ENCODE measurements around the gene PPP1R3A.

Gene PPP1R3A

DNA sequence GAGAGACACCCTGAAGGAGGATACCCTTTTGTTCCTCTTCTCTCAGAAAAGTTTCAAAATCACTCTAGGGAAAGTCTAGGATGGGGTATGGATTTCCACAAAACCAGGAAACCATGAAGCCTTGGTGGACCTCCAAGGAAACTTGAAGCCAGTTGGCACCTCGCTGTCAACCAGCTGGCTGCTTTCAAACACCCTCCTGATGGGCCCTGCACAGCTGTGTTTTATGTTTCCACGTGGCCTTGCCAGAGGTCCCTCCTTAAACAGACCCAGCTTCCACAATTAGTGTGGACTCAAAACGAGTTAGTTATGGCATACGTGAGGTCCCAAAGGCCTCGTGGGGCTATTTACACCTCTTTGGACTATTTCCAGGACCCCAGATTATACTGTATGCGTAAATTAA, 5.9 kb downstream of the PPP1R3A start:
- no peak for DNase-seq
- Histone ChIP-seq H3K36me3 (ENCODE audit: control insufficient read depth in 4 of 4, insufficient read depth in 4 of 4, low read length in 3 of 4) (no peaks in the 10 kb centered on the region), H3K4me3 (ENCODE audit: control insufficient read depth in 1 of 7, extremely low read depth in 1 of 7, insufficient read depth in 4 of 7, low read depth in 2 of 7, low read length in 6 of 7) (no peak overlapping the region), H3K4me1 (ENCODE audit: control extremely low read depth in 1 of 4, control insufficient read depth in 4 of 4, insufficient read depth in 4 of 4, low read length in 3 of 4) (no peaks in the 10 kb centered on the region), H3K9me3 (ENCODE audit: control extremely low read depth in 1 of 5, control insufficient read depth in 4 of 5, insufficient read depth in 2 of 5, low read depth in 1 of 5, low read length in 4 of 5) (no peaks in the 10 kb centered on the region), H3K27ac (ENCODE audit: insufficient read depth in 1 of 2, low read depth in 1 of 2, low read length in 2 of 2, poor library complexity in 1 of 2, severe bottlenecking in 2 of 2) (no peak overlapping the region), H3K27me3 (replicated peaks in 2 of 5; ENCODE audit: control insufficient read depth in 4 of 5, insufficient read depth in 5 of 5, low read length in 4 of 5) (peaks cover 0 to 2% (median 0%) of the 10 kb centered on the region in 5 experiments)
- POLR2A ChIA-PET: no interaction called here
- WGBS (ENCODE audit: insufficient coverage): 82% methylated on average over 6 of the region's 6 CpGs
- CTCF ChIA-PET: no interaction called here

- CTCF ChIA-PET: interaction anchor here (0.7 to 1.5 kb wide), 2 partner anchors 16 to 872 kb away, joined by 4 read pairs; no protein-coding TSS in a partner anchor
- no peaks in the 10 kb centered on the region for H3K4me1 ChIP-seq (ENCODE audit: control extremely low read depth in 1 of 4, control insufficient read depth in 4 of 4, insufficient read depth in 4 of 4, low read length in 3 of 4)
Observed at GRCh38 chr7:113907617-113908016, 11.2 kb downstream of the PPP1R3A start.

DNA sequence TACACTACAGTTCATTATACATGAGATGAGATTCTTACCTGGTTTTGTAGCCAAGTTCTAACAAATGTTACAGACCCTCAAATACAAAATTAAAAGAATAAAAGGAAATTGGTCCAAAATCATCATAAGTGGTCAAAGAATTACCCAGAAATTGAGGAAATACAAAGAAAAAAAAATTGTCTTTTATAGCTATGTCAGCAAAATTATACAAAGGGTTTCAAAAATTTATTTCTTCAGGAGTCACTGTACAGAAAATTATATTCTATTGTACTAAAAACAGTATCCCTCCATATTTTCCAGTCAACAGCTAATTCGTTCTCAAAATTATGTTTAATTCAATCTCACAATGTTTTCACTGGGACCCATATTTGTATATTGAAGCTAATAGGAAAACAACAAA, 14.3 kb downstream of the PPP1R3A start:
- Histone ChIP-seq H3K36me3 (ENCODE audit: control insufficient read depth in 4 of 4, insufficient read depth in 4 of 4, low read length in 3 of 4) (no peaks in the 10 kb centered on the region), H3K27me3 (replicated peaks in 2 of 5; ENCODE audit: control insufficient read depth in 4 of 5, insufficient read depth in 5 of 5, low read length in 4 of 5) (no peaks in the 10 kb centered on the region), H3K4me1 (ENCODE audit: control extremely low read depth in 1 of 4, control insufficient read depth in 4 of 4, insufficient read depth in 4 of 4, low read length in 3 of 4) (no peaks in the 10 kb centered on the region), H3K9me3 (ENCODE audit: control extremely low read depth in 1 of 5, control insufficient read depth in 4 of 5, insufficient read depth in 2 of 5, low read depth in 1 of 5, low read length in 4 of 5) (no peaks in the 10 kb centered on the region), H3K4me3 (ENCODE audit: control insufficient read depth in 1 of 7, extremely low read depth in 1 of 7, insufficient read depth in 4 of 7, low read depth in 2 of 7, low read length in 6 of 7) (no peak overlapping the region), H3K27ac (ENCODE audit: insufficient read depth in 1 of 2, low read depth in 1 of 2, low read length in 2 of 2, poor library complexity in 1 of 2, severe bottlenecking in 2 of 2) (no peak overlapping the region)
- CTCF ChIA-PET: no interaction called here
- no CpG with 5 or more reads among the region's 1 CpG for WGBS (ENCODE audit: insufficient coverage)
- DNase-seq: no peak
- POLR2A ChIA-PET: no interaction called here

More at GRCh38 chr7:113907617-113908016, 11.2 kb downstream of the PPP1R3A start:
- H3K4me3 ChIP-seq (ENCODE audit: control insufficient read depth in 1 of 7, extremely low read depth in 1 of 7, insufficient read depth in 4 of 7, low read depth in 2 of 7, low read length in 6 of 7): no peak overlapping the region
- H3K27ac ChIP-seq (ENCODE audit: insufficient read depth in 1 of 2, low read depth in 1 of 2, low read length in 2 of 2, poor library complexity in 1 of 2, severe bottlenecking in 2 of 2): no peak overlapping the region
- DNase-seq: no peak
- POLR2A ChIA-PET: no interaction called here
- H3K27me3 ChIP-seq (replicated peaks in 2 of 5; ENCODE audit: control insufficient read depth in 4 of 5, insufficient read depth in 5 of 5, low read length in 4 of 5): peaks cover 0 to 2% (median 0%) of the 10 kb centered on the region in 5 experiments
- no peaks in the 10 kb centered on the region for H3K9me3 ChIP-seq (ENCODE audit: control extremely low read depth in 1 of 5, control insufficient read depth in 4 of 5, insufficient read depth in 2 of 5, low read depth in 1 of 5, low read length in 4 of 5)
- H3K36me3 ChIP-seq (ENCODE audit: control insufficient read depth in 4 of 4, insufficient read depth in 4 of 4, low read length in 3 of 4): no peaks in the 10 kb centered on the region
- WGBS (ENCODE audit: insufficient coverage): no CpG with 5 or more reads among the region's 3 CpGs

GRCh38 chr7:113892818-113893217, 26.0 kb downstream of the PPP1R3A start:
- no peaks in the 10 kb centered on the region for H3K4me1 ChIP-seq (ENCODE audit: control extremely low read depth in 1 of 4, control insufficient read depth in 4 of 4, insufficient read depth in 4 of 4, low read length in 3 of 4)
- H3K9me3 ChIP-seq (ENCODE audit: control extremely low read depth in 1 of 5, control insufficient read depth in 4 of 5, insufficient read depth in 2 of 5, low read depth in 1 of 5, low read length in 4 of 5): no peaks in the 10 kb centered on the region
- POLR2A ChIA-PET: no interaction called here
- no peak overlapping the region for H3K27ac ChIP-seq (ENCODE audit: insufficient read depth in 1 of 2, low read depth in 1 of 2, low read length in 2 of 2, poor library complexity in 1 of 2, severe bottlenecking in 2 of 2)
- H3K36me3 ChIP-seq (ENCODE audit: control insufficient read depth in 4 of 4, insufficient read depth in 4 of 4, low read length in 3 of 4): no peaks in the 10 kb centered on the region
- no CpG with 5 or more reads among the region's 3 CpGs for WGBS (ENCODE audit: insufficient coverage)
- DNase-seq: peak in 1 of 3 donors; percentile 1
- H3K27me3 ChIP-seq (replicated peaks in 2 of 5; ENCODE audit: control insufficient read depth in 4 of 5, insufficient read depth in 5 of 5, low read length in 4 of 5): no peaks in the 10 kb centered on the region
- H3K4me3 ChIP-seq (ENCODE audit: control insufficient read depth in 1 of 7, extremely low read depth in 1 of 7, insufficient read depth in 4 of 7, low read depth in 2 of 7, low read length in 6 of 7): no peak overlapping the region
- CTCF ChIA-PET: no interaction called here

- Histone ChIP-seq H3K36me3 (ENCODE audit: control insufficient read depth in 4 of 4, insufficient read depth in 4 of 4, low read length in 3 of 4) (no peaks in the 10 kb centered on the region), H3K4me1 (ENCODE audit: control extremely low read depth in 1 of 4, control insufficient read depth in 4 of 4, insufficient read depth in 4 of 4, low read length in 3 of 4) (no peaks in the 10 kb centered on the region), H3K27ac (ENCODE audit: insufficient read depth in 1 of 2, low read depth in 1 of 2, low read length in 2 of 2, poor library complexity in 1 of 2, severe bottlenecking in 2 of 2) (no peak overlapping the region), H3K9me3 (ENCODE audit: control extremely low read depth in 1 of 5, control insufficient read depth in 4 of 5, insufficient read depth in 2 of 5, low read depth in 1 of 5, low read length in 4 of 5) (no peaks in the 10 kb centered on the region), H3K27me3 (replicated peaks in 2 of 5; ENCODE audit: control insufficient read depth in 4 of 5, insufficient read depth in 5 of 5, low read length in 4 of 5) (no peaks in the 10 kb centered on the region), H3K4me3 (ENCODE audit: control insufficient read depth in 1 of 7, extremely low read depth in 1 of 7, insufficient read depth in 4 of 7, low read depth in 2 of 7, low read length in 6 of 7) (no peak overlapping the region)
- WGBS (ENCODE audit: insufficient coverage): no CpG with 5 or more reads among the region's 1 CpG
- no peak for DNase-seq
- POLR2A ChIA-PET: no interaction called here
- CTCF ChIA-PET: no interaction called here
Observed at GRCh38 chr7:113891828-113892227, 27.0 kb downstream of the PPP1R3A start.

DNA sequence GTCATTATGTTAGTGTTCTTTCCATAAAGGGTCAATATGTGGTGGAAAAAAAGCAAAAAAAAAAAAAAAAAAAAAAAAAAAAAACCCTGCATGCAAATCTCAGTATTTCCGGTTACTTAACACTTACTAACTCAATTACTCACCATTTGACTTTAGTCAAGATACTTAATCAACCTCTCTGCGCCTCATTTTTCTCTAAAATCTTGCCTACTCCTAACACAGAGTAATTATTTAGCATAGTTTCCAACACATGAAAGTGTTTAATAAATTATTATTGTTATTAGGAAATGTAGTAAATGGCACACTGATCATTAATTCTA, 27.8 kb downstream of the PPP1R3A start:
- no peaks in the 10 kb centered on the region for H3K4me1 ChIP-seq (ENCODE audit: control extremely low read depth in 1 of 4, control insufficient read depth in 4 of 4, insufficient read depth in 4 of 4, low read length in 3 of 4)
- H3K4me3 ChIP-seq (ENCODE audit: control insufficient read depth in 1 of 7, extremely low read depth in 1 of 7, insufficient read depth in 4 of 7, low read depth in 2 of 7, low read length in 6 of 7): no peak overlapping the region
- no peak for DNase-seq
- ChIA-PET POLR2A (no interaction called here), CTCF (no interaction called here)
- WGBS (ENCODE audit: insufficient coverage): no CpG with 5 or more reads among the region's 2 CpGs
- H3K27me3 ChIP-seq (replicated peaks in 2 of 5; ENCODE audit: control insufficient read depth in 4 of 5, insufficient read depth in 5 of 5, low read length in 4 of 5): no peaks in the 10 kb centered on the region
- H3K27ac ChIP-seq (ENCODE audit: insufficient read depth in 1 of 2, low read depth in 1 of 2, low read length in 2 of 2, poor library complexity in 1 of 2, severe bottlenecking in 2 of 2): no peak overlapping the region
- H3K9me3 ChIP-seq (ENCODE audit: control extremely low read depth in 1 of 5, control insufficient read depth in 4 of 5, insufficient read depth in 2 of 5, low read depth in 1 of 5, low read length in 4 of 5): no peaks in the 10 kb centered on the region
- no peaks in the 10 kb centered on the region for H3K36me3 ChIP-seq (ENCODE audit: control insufficient read depth in 4 of 4, insufficient read depth in 4 of 4, low read length in 3 of 4)

GRCh38 chr7:113890331-113891030, 28.3 kb downstream of the PPP1R3A start:
- CTCF ChIA-PET: interaction anchor here (0.9 kb wide), 1 partner anchor 12 kb away, joined by 3 read pairs; no protein-coding TSS in a partner anchor
- Histone ChIP-seq H3K4me3 (ENCODE audit: control insufficient read depth in 1 of 7, extremely low read depth in 1 of 7, insufficient read depth in 4 of 7, low read depth in 2 of 7, low read length in 6 of 7) (no peak overlapping the region), H3K9me3 (ENCODE audit: control extremely low read depth in 1 of 5, control insufficient read depth in 4 of 5, insufficient read depth in 2 of 5, low read depth in 1 of 5, low read length in 4 of 5) (no peaks in the 10 kb centered on the region), H3K27ac (ENCODE audit: insufficient read depth in 1 of 2, low read depth in 1 of 2, low read length in 2 of 2, poor library complexity in 1 of 2, severe bottlenecking in 2 of 2) (no peak overlapping the region), H3K4me1 (ENCODE audit: control extremely low read depth in 1 of 4, control insufficient read depth in 4 of 4, insufficient read depth in 4 of 4, low read length in 3 of 4) (no peaks in the 10 kb centered on the region), H3K27me3 (replicated peaks in 2 of 5; ENCODE audit: control insufficient read depth in 4 of 5, insufficient read depth in 5 of 5, low read length in 4 of 5) (no peaks in the 10 kb centered on the region), H3K36me3 (ENCODE audit: control insufficient read depth in 4 of 4, insufficient read depth in 4 of 4, low read length in 3 of 4) (no peaks in the 10 kb centered on the region)
- no CpG with 5 or more reads among the region's 2 CpGs for WGBS (ENCODE audit: insufficient coverage)
- POLR2A ChIA-PET: no interaction called here
- DNase-seq: no peak

Measured in common myeloid progenitor, CD34-positive (primary cell).